ENCODE measurements around the gene COL23A1.

Gene COL23A1

DNA sequence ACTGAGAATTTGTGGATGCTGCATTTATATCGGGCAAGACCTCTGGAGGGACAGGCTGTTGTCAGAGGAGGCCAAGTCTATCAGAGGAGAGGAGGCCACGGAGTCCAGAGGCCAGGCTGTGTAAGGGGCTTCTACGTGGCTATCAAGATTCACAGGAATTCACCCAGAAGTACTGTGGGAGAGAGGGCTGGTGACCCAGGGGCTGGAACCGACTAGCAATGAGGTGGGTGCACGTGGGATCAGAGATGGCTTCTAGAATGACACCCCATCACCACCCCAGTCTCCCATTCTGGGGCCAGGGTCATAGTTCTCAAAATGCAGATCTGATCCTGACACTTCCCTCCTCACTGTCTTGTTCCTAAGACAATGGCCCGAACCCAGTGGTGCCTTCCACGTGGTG is 296.4 kb downstream of the COL23A1 start:
- no peak for DNase-seq (ENCODE audit: extremely low read depth in 1 of 2, low read depth in 1 of 2)

DNA sequence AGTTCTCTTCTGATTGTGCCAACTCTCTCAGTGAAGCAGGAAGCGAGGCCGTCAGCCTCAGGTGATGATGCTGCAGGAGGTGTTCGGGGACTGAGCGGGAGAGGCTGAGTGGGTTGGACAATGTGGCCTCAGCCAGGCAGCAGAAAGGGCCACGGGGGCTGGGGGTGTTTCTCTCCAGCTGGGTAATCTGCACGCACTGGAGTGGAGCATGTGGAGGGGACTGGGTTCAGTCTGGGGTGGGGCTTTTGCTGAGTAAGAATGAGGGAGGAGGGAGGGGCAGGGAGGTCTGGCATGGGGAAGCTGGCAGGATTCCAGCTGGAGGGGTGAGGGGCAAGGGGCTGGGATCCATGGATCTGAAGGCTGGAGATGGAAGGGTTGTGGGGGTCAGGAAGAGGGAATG is 296.8 kb downstream of the COL23A1 start:
- DNase-seq (ENCODE audit: extremely low read depth in 1 of 2, low read depth in 1 of 2): no peak

DNA sequence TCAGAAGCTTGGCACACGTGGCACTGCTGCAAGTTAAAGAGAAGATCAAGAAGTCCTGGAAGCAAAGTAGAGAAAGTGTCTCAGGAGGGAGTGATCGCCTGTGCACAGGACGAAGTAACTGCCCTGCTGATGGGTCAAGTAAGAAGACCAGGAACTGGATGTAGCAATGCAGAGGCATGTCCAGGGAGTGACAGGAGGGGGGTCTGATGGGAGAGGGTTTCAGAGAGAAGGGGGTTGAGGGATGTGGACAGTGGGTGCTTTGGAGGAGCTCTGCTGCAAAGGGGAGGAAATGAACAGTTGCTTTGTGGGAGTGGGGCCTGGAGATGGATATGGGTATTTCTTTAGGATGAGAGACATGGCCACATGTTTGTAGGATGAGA is 297.4 kb downstream of the COL23A1 start:
- no peak for DNase-seq (ENCODE audit: extremely low read depth in 1 of 2, low read depth in 1 of 2)

DNA sequence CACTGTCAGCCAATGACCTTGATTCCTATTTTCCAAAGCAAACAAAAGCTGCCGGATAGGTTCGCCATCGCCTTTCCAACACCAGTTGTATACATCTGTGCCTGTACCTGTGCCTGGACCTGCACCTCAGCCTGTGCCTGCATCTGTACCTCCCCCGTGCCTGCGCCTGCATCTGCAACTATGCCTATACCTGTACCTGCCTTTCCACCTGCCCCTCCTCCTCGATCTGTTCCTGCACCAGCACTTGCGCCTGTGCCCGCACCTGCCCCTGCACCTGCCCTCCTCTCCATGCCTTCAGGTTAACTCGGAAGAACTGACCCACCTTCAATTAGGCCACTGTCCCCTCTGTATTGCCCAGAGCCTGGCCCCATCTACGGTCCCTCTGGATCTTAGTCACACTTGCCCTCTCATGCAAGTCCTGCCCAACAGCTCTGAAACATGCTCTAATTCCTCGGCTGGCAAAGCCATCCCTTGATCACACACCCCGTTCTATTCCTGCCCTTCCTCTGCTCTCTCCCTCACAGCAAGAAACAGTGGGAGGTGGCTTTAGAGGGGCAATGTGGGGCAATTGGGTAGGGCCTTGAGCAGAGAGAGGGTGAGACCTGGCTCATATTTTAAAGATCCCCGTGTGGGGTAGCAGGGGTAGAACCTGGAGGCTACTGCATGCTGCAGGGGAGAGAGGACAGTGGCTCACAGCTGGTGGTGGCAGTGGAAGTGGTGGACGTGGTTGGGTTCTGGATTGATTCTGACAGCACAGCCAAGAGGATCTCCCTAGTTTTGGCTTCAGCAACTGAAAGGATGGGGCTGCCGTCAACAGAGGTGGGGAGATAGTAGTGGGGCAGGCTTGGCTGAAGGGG is 298.0 kb downstream of the COL23A1 start:
- no peak for DNase-seq (ENCODE audit: extremely low read depth in 1 of 2, low read depth in 1 of 2)

DNA sequence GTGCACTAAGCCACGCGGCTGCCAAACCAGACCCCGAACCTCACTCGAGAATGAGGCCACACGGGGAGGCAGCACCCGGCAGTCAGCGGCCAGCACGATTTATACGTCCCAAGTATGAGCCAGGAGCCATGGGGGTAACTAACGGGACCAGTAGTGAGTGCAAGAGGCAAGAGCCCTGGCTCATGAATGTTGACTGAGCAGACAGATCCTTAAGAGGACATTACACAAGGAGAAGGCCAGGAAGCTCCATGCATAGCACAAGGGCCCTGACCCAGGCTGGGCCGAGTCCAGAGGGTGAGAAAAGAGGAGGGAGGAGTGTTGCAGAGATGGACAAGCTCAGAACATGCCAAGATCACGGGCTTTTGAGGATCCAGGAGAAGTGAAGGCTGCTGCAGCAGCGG is 299.0 kb downstream of the COL23A1 start:
- no peak for DNase-seq (ENCODE audit: extremely low read depth in 1 of 2, low read depth in 1 of 2)

DNA sequence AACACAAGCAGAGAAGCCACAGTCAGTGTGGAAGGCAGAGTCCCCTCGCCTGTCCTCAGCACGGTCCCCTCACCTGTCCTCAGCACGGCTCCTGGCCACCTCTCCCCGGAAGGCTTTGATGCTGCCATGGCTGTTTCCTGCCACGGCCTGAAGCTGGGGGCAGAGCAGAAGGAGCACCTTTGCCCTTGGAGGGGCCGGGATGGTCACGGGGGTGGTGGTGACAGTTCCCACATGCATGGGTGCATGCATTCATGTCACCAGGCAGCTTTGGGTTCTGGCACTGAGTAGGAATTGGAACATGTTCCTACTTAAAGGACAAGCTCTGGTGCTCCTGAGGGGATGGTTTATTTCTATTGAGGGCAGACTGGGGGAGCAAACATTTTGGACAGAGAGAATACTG is 299.8 kb downstream of the COL23A1 start:
- DNase-seq (ENCODE audit: extremely low read depth in 1 of 2, low read depth in 1 of 2): no peak

DNA sequence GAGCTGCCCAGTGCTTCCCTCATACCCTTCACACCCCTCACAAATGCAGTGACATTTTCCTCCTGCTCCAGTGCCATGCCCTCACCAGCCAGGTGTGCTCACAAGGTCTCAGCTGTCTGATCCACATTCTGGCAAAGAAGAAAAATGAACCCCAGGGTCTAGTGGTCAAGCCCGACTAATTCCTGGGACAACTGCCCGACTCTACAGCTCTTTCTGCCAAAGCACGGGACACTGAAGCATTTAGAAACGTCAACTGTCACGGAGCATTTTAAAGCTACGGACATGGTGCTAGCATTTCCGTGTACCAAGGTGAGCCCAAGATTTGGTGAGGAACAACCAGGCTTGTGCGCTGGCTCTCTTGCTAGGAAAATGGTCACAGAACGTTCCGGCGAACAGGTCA is 300.8 kb downstream of the COL23A1 start:
- DNase-seq (ENCODE audit: extremely low read depth in 1 of 2, low read depth in 1 of 2): no peak

DNA sequence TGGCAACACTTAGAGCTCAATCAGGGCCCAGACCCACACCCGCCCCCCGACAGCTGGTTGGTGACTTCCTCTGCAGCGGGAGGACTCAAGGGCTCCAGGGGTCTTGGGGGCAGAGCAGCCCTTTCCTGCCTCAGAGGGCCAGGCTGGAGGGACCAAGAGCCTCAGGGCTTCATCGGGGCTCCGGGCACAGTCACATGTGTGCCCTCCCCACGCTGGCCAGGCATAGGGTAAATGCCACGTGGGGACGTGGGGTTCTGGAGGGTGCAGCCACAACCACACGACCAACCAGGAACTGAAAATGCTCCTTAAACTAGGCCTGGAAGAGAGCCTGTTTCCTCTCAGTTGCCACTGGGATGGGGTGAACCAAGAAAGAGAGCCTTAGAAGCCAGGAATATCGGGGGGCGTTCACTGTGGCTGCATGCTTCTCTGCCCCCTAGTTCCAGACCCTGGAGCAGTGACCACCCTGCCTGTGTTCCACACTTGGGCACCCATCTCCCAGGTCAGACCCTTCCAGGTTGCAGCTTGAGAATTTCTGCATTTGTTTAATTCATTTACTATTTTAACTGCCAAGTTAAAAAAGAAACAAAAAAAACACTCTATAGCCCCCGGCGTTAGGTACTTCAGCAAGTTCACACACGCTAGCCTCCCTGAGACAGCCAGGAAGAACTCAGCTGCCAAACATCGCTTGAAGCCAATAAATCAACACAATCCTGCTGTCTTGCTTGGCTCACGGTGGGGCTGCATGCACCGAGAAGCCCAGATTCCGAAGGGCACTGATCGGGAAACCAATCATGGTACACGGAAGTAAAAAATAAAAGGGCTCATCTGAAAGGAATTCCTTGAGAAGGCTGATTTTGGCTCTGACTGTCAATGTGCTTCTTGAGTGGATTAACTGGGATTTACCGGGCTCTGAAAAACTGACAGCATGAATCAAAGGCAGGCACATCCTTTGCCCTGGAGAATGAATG is 301.5 kb downstream of the COL23A1 start:
- DNase-seq (ENCODE audit: extremely low read depth in 1 of 2, low read depth in 1 of 2): no peak

DNA sequence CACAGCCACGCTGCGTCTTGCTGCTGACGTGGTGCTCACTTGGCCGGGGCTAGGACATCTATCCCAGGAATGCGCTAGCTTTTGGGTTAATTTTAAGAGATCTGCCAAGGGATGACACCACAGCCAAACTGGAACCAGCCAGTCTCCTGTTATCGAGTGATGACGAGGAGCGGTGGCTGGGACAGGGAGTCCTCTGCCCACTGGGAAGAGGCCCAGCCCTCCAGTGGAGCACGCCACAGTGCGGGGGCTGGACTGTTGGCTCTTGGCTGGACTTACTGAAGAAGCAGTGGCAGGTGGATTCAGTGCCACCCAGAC is 302.4 kb downstream of the COL23A1 start:
- DNase-seq (ENCODE audit: extremely low read depth in 1 of 2, low read depth in 1 of 2): no peak

DNA sequence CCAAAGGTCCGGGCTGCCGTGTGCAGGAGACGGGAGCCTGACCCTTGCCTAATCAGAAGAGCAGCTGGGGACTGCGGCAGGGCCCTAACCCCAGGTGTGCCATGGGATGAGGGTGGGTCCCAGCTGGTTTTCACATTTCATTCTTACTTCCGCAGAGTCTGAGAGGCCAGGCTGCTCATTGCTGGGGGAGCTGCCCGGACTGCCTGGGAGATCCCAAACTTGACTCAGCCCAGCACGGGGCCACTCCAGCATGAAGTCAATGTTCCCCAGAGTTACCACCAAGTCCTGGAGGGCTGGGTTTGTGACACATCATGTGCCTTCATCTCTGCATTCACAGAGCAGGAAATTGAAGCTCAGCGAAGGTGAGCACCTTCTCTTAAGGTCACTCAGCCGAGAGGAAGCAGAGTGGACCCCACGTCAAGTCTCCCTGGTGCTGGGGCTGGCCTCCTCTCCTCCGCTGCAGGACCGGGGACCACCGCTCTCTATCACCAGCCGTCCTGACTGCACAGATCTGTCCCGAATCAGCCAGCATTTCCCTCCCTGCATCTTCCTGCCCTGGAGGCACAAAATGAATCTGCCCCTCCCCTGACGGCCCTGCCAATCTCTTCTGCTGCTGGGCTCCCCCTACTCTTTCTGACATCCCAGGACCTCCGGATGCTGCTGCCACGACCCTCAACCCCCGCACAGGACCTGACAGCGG is 303.0 kb downstream of the COL23A1 start:
- DNase-seq (ENCODE audit: extremely low read depth in 1 of 2, low read depth in 1 of 2): no peak

DNA sequence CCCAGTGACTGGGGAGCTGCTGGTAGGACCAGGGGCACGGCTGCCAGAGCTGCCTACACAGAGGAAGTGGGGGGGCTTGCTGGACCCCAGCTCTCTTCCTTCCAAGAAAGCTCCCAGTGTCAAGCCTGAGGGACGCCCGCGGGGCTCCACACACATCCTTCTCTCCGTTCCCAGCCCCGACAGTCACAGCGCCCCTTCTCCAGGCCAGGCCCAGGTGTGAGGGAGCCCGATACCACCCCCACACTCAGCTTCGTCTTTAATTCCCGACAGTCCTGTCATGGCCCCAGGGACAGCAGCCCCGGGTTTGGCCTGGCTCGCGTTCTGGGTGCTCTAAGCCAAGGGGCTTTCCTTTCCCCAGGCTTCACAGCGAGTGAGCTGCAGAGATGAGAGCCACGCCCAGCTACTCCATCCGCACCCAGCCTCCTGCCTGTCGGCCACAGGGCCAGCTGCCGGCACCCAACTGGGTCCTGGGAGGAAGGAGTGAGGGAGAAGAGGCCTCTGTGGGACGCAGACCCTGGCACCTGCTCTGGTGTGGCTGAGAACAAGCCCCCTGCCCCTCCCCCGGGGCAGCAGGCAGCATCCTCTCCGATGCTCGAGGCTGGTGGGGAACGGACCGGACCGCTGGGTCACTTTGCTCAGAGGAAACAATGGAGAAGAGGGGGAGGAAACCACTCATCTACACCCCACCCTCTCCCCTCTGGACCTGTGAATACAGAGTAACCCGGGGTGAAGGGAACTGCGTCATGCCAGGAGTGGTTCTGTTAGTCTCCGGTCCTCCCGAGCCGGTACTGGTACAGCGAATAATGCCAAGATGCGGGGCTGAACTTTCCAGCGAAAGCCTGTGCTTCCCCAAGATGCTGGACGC is 303.7 kb downstream of the COL23A1 start:
- no peak for DNase-seq (ENCODE audit: extremely low read depth in 1 of 2, low read depth in 1 of 2)

DNA sequence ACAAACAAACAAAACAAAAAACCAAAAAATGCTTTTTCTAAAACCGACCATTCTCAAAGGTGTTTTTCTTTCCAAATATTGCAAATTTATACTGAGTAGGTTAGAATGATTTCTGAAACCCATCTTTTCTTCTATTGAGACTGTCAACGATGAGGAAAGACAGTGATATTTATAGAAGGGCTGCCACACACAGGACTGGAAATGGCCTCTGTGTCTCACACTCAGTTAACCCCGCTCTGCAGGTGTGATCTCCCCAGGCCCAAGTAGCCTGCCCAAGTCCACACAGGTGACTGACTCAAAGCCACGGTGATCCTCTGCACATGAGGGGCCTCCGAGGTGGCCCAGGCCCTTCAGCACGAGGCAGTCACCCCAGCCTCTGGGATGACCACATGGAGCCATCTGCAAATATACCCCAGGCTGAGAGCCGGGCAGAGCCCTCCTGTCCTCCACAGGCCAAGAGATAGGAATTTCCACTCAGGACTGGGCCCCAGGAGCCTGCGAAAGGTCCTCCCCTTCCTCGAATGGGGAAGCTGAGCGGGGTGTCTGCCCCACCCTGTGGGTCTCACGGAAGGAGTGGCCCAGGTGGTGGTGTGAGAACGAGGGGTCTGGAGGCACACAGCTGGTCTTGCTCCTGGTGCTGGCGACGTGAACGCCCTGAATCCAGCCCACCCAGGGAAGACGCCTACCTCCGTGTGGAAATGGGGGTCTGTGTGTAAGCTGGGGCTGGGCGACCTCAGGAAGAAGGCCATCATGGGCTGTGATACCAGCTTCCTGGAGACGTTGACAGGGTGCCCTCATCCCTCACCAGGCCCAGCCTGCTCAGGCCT is 304.6 kb downstream of the COL23A1 start:
- DNase-seq (ENCODE audit: extremely low read depth in 1 of 2, low read depth in 1 of 2): no peak

DNA sequence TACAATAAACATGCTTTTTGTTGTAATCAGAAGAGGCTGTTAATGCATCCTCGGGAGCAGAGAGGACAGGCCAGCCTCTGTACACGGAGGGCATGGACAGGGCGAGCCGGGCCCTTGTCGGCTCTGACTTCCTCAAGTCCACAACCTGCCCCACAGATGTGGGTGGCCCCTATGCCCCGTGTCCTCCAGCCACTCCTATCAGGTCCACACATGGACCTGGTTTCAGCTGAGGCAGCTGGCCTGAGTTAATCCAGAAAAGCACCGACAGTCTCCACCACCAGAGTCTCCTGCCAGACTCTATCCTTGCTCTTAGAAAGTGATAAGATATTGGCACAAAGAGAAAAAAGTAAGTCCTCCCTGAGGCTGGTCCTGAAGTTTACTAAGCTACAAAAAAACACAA is 305.2 kb downstream of the COL23A1 start:
- no peak for DNase-seq (ENCODE audit: extremely low read depth in 1 of 2, low read depth in 1 of 2)

DNA sequence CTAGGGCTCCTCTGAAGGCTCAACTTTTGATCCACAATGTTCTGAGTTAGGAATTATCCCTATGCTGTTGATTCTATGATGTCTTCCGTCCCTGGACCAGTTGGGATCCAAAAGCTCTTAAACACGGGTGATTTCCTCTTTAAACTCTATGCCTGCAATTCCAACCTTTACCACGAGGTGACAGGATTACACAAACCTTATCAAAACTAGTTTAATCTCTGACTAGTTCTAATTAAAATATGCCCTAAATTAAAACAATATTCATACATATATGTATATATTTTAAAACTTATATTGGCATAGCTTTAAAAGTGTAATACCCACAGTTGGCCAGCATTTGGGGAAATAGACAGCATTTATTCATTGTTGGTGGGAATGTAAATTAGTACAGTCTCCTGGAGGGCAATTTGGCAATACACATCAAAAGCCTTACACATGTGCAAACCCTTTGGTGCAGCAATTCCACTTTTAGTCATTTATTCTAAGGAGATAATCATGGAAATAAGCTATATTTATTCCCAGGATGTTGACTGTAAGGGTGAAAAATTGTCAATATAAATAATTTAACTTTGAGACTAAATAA is 306.0 kb downstream of the COL23A1 start:
- no peak for DNase-seq (ENCODE audit: extremely low read depth in 1 of 2, low read depth in 1 of 2)

DNA sequence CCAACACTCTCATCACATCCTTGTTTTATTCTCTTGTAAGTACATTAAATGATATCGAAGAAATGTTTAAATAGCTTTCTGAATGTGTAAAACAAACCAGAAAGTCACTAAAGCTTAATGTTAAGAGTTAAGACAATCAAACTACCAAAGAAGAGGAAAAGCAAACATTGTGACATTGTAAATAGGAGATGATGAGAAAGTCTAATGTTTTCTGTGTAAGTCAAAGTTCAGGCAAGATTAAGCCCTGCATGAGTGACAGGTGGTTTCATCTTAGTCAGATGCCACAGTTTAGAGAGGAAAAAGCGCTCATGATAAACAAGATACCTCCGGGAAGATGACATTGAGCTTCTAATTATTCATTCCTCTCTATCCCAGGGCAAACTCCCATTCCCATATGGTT is 306.7 kb downstream of the COL23A1 start:
- DNase-seq (ENCODE audit: extremely low read depth in 1 of 2, low read depth in 1 of 2): no peak

DNA sequence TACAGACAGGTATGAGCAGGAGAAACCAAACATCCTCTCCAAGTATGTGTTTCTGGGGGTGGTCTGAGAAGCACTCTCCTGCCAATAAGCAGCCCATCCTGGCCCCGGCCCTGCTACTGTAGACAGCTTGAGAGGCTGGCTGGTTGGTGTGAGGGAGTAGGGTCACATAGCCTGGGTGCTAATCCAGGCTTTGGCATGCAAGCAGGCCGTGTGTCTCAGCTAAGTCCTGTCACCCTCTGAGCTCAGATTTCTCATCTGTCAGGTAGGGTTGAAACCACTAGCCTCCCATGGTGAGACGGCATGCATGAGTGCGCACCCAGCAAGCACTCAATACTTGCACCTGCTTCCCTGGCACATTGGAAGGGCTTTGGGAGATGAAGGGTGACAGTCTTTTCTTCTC is 307.8 kb downstream of the COL23A1 start:
- DNase-seq (ENCODE audit: extremely low read depth in 1 of 2, low read depth in 1 of 2): no peak

DNA sequence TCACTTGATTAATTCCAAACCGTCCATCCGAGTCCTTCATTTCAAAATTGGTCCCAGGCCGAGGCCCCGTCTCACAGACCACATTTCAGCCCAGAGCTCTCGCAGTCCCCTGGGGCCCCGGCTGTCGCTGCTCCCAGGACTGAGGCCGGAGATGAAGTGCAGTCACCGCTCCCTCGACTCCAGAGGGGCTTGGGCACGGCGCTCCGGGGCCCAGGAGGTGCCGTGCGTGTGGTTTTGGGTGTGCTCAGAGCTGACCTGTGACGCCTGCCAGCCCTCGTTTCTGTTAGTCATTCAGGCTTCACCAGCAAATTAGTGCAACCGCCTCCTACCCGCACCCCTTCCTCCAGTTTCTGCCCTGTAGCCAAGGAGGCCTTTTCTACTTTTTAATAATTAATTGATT is 308.9 kb downstream of the COL23A1 start:
- no peak for DNase-seq (ENCODE audit: extremely low read depth in 1 of 2, low read depth in 1 of 2)

DNA sequence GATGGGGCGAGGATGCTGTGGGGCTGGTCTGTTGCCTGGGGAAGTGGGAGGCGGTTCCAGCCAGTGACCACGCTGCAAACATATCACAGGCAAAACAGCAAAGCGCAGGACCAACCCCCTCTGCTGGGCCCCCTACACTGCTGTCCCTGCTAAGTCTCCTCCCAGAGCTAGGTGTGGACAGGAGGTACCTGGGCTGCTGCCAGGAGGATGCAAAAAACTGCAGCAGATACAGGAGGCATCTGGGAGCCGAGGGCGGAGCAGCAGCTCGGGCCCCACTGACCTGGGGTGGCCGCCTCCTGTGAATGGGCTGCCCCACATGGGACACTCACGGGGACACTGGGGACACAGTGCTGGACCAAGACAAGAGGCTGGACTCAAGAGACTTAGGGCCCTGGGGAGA is 309.6 kb downstream of the COL23A1 start:
- no peak for DNase-seq (ENCODE audit: extremely low read depth in 1 of 2, low read depth in 1 of 2)

DNA sequence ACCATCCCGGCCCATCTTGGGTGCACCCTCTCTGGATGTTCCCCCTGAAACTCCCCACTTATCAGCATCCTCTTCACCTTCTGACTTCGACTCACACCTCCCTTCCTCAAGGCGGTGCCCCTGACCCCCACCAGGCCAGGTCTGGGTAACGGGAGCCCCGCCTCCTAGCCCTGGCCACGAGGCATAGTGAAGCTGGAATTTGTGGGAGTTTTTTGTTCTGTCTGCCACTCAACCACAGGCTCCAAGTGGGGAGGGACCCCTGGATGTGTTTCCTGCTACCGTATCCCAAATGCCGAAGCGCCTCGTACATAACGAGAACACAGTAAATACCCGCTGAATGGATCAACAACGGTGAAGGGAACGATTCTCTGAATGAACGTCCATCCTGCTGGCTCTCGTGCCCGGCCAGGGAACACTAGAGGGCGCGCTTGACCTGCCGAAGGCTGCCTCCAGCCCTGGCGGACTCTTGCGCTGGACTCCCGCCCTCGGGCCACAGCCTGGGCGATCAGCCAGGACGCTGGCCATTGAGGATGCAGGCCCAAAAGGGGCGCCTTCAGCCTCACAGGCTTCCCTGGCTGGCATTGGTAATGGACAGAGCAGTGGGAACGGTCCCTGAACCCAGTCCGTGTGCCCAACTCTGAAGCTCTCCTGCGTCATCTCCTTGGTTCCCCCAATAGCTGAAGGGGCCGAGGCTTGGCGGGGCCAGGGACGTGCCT is 310.3 kb downstream of the COL23A1 start:
- peak; percentile 15 to 45 for DNase-seq (ENCODE audit: extremely low read depth in 1 of 2, low read depth in 1 of 2)

All from stimulated activated CD8-positive, alpha-beta memory T cell treated with anti-CD3 and anti-CD28 coated beads, Interleukin-7, amount 100 ng/mL, for 48 hours (primary cell).